GM12878 (cell line): ENCODE results near the gene MYO16. TPM values are rescaled to one million over a fixed set of nuclear protein-coding genes. Genes with fewer than 3 reads are reported as not detected.
A peak's percentile ranks its signal among the peaks of the same experiment; 100 is the strongest.

ENCODE experiments used
- ATAC-seq: fragments of 200-7000 bp; cut with Tn5 transposase; 3 replicates; pipeline ENCODE4 v1.9.1; 2020; ENCODE audit warnings: mild to moderate bottlenecking, moderate library complexity
- BruUV-seq: library from RNA; stranded (reverse); fragments of 400-500 nt; replicated peaks from 2 replicates; lab custom pipeline; 2021; lab: Mats Ljungman, UMichigan
- CTCF ChIA-PET: fragments of 300-600 bp; sonication (Branson Sonifier 250); formaldehyde crosslinking; extraction: SDS; loops from one replicate; lab custom pipeline; 2021; ENCODE audit warnings: inconsistent platforms; lab: Yijun Ruan, JAX
- POLR2A ChIA-PET: fragments of 350-600 bp; formaldehyde crosslinking; extraction: SDS; loops from one replicate; lab custom pipeline; 2021; ENCODE audit warnings: inconsistent platforms; lab: Charles Lee
- RAD21 ChIA-PET: fragments of 300-600 bp; sonication (Branson Sonifier 250); formaldehyde crosslinking; loops from one replicate; lab custom pipeline; 2023; ENCODE audit warnings: antibody characterized with exemption; ENCODE audit not compliant: unreplicated experiment; lab: Charles Lee
- SMC1A ChIA-PET: fragments of 300-600 bp; sonication (Branson Sonifier 250); formaldehyde crosslinking; loops from one replicate; lab custom pipeline; 2023; ENCODE audit not compliant: unreplicated experiment, uncharacterized antibody; lab: Charles Lee
- DNase-seq: peaks from one replicate; pipeline ENCODE4 v3.0.0-alpha.2; 2011; ENCODE audit warnings: low read depth, low spot score
- FAIRE-seq: peaks from 3 replicates; lab custom pipeline; 2011; peaks lifted over from hg19 to GRCh38; lab: Jason Lieb, UNC
- H2AFZ ChIP-seq: 2 replicates; pipeline ENCODE4 v1.6.0; 2011; ENCODE audit warnings: low read depth, low read length, control low read depth; ENCODE audit not compliant: control insufficient read depth
- H3K27ac ChIP-seq: 2 replicates; pipeline ENCODE4 v1.5.1; 2011; ENCODE audit warnings: control low read depth; ENCODE audit not compliant: control insufficient read depth, insufficient read depth
- H3K27me3 ChIP-seq, 2 experiments: replicated peaks in 1 of 2; 2 replicates each; pipeline versions ENCODE4 v1.6.0 to v1.6.1; 2011; ENCODE audit warnings: low read length in 1 of 2; ENCODE audit not compliant: control insufficient read depth in 2 of 2, insufficient read depth in 2 of 2
- H3K36me3 ChIP-seq, 2 experiments: 2 replicates each; pipeline ENCODE4 v1.5.1; 2011; ENCODE audit warnings: low read length in 1 of 2; ENCODE audit not compliant: control insufficient read depth in 2 of 2, insufficient read depth in 2 of 2
- H3K4me1 ChIP-seq: 2 replicates; pipeline ENCODE4 v1.6.1; 2011; ENCODE audit warnings: mild to moderate bottlenecking, low read length, moderate library complexity, mixed read lengths; ENCODE audit not compliant: control insufficient read depth, insufficient read depth
- H3K4me2 ChIP-seq: 2 replicates; pipeline ENCODE4 v1.6.0; 2011; ENCODE audit warnings: control low read depth; ENCODE audit not compliant: control insufficient read depth, insufficient read depth
- H3K4me3 ChIP-seq: fragments of 200-600 bp; sonication (generic); 2 replicates; pipeline ENCODE4 v1.5.1; 2016
- H3K79me2 ChIP-seq: 2 replicates; pipeline ENCODE4 v1.6.0; 2011; ENCODE audit warnings: low read length; ENCODE audit not compliant: control insufficient read depth, insufficient read depth
- H3K9ac ChIP-seq: 2 replicates; pipeline ENCODE4 v1.8.0; 2011; ENCODE audit warnings: low read length, control low read depth, mixed read lengths; ENCODE audit not compliant: control insufficient read depth, insufficient read depth
- H3K9me3 ChIP-seq: replicated peaks from 3 replicates; pipeline ENCODE4 v1.5.1; 2011; ENCODE audit warnings: mild to moderate bottlenecking, low read length; ENCODE audit not compliant: control insufficient read depth, insufficient read depth
- H4K20me1 ChIP-seq: 2 replicates; pipeline ENCODE4 v1.6.0; 2011; ENCODE audit not compliant: control insufficient read depth, insufficient read depth
- FOXK2 ChIP-seq: fragments of 450-650 bp; IDR thresholded peaks from 2 replicates; pipeline ENCODE4 v1.6.1; 2017; ENCODE audit warnings: mild to moderate bottlenecking, moderate library complexity
- IRF4 ChIP-seq: IDR thresholded peaks from 2 replicates; pipeline ENCODE4 v1.6.1; 2011; ENCODE audit warnings: low read depth, low read length
- RBBP5 ChIP-seq: fragments of 200-600 bp; sonication (generic); conservative IDR thresholded peaks from 2 replicates; pipeline ENCODE4 v1.6.1; 2016
- ZNF24 ChIP-seq: fragments of 450-650 bp; IDR thresholded peaks from 2 replicates; pipeline ENCODE4 v1.6.1; 2017; ENCODE audit warnings: antibody characterized with exemption, mild to moderate bottlenecking
- WGBS: methylation state at CpG from one replicate; pipeline ENCODE4 v1.1.6; 2016; ENCODE audit warnings: low lambda C conversion rate; ENCODE audit not compliant: insufficient replicate concordance, insufficient coverage; ENCODE audit errors: missing lambda C conversion rate; 5-methylcytosine and 5-hydroxymethylcytosine counted together
- in situ Hi-C: fragments of 300-500 bp; cut with MboI; formaldehyde crosslinking; loops from 9 replicates; pipeline ENCODE4 v1.14.3; 2018; ENCODE audit warnings: mixed read lengths
- intact Hi-C: fragments of 100-400 bp; cut with micrococcal nuclease; formaldehyde crosslinking; loops from one replicate; pipeline ENCODE4 v1.14.2; 2022; ENCODE audit not compliant: unreplicated experiment
- polyA plus RNA-seq, 11 experiments: library from polyadenylated mRNA; depleted of rRNA in 4 of 11; unstranded in 6 of 11; stranded (reverse) in 5 of 11; fragments of >200 nt; fragmentation: Nextera tagmentation in 4 of 11; fragmentation: Illumina TruSeq in 1 of 11; extraction: Ambion mirVana in 4 of 11; extraction: Trizol in 1 of 11; gene quantifications; 1 replicate in 1 of 11; 2 replicates in 10 of 11; pipeline versions ENCODE4 v1.2.1 to v1.2.3, GENCODE V29; 2011 to 2016; ENCODE audit warnings: inconsistent platforms in 2 of 11, missing spikeins in 2 of 11, low read depth in 1 of 11
- total RNA-seq, 4 experiments: library from RNA; depleted of rRNA in 3 of 4; stranded (reverse); fragments of >200 nt in 3 of 4; fragmentation: Illumina TruSeq in 1 of 4; extraction: Trizol in 1 of 4; gene quantifications; 2 replicates each; pipeline versions ENCODE4 v1.2.1 to v1.2.3, GENCODE V29; 2013 to 2021
- TF ChIP-seq, protein P1 (sequence below): fragments of 450-650 bp; formaldehyde crosslinking; IDR thresholded peaks from 2 replicates; pipeline ENCODE4 v1.4.0; 2020; ENCODE audit warnings: mild to moderate bottlenecking, moderate library complexity

MYO16 gene
- total and polyA plus RNA-seq, 10 of the 15 experiments (the other 5 are each of a cell fraction or from before 2014, with no cell fraction given), result under 0.01 to 1.7 (median 0.05) TPM; not detected in 4

DNA sequence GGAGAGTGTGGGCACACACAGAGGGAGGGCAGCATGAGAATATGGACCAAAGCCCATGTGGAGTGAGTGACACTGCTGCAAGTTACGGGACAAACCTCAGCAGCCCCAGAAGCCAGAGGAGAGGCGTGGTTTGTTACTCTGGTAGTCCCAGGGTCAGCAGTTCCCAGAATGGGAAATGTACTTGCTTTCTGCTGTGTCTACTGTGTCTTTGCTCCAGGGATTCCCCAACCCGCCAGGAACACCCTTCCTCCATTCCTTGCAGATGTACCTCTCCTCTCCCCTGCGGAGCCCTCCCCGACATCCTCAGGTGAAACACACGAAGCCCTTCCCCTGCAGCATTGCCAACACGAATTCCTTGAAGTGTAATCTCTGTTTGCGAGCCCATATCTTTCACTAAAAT, 47.2 kb downstream of the MYO16 start (continued):
- TF ChIP-seq, protein P1, sequence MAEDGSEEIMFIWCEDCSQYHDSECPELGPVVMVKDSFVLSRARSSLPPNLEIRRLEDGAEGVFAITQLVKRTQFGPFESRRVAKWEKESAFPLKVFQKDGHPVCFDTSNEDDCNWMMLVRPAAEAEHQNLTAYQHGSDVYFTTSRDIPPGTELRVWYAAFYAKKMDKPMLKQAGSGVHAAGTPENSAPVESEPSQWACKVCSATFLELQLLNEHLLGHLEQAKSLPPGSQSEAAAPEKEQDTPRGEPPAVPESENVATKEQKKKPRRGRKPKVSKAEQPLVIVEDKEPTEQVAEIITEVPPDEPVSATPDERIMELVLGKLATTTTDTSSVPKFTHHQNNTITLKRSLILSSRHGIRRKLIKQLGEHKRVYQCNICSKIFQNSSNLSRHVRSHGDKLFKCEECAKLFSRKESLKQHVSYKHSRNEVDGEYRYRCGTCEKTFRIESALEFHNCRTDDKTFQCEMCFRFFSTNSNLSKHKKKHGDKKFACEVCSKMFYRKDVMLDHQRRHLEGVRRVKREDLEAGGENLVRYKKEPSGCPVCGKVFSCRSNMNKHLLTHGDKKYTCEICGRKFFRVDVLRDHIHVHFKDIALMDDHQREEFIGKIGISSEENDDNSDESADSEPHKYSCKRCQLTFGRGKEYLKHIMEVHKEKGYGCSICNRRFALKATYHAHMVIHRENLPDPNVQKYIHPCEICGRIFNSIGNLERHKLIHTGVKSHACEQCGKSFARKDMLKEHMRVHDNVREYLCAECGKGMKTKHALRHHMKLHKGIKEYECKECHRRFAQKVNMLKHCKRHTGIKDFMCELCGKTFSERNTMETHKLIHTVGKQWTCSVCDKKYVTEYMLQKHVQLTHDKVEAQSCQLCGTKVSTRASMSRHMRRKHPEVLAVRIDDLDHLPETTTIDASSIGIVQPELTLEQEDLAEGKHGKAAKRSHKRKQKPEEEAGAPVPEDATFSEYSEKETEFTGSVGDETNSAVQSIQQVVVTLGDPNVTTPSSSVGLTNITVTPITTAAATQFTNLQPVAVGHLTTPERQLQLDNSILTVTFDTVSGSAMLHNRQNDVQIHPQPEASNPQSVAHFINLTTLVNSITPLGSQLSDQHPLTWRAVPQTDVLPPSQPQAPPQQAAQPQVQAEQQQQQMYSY (CRISPR knock-in tag), result no peak
- TF ChIP-seq IRF4, result no peak

DNA sequence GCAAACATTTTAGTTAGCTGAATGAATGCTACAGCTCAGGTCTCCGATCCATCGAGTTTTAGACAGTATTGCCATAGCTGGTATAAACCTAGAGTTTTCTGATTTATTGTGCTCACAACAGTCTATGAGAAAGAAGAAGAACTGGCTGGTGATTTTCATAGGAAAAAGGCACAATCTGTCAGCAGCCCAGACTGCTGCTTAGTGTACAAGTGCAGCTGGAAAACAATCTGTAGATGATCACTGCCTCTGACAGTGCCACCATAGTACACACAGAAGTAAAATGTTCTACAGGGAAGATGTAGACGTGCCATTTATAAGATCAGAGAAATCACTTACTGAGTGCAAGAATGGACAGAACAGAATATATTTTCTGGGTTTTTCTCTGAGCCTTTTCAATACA, 48.4 kb downstream of the MYO16 start:
- no peaks in the 10 kb centered on the region for H3K4me1 ChIP-seq
- ChIA-PET POLR2A (interaction anchor here (1.4 kb wide), 1 partner anchor 41 kb away, joined by 3 read pairs; no protein-coding TSS in a partner anchor), RAD21 (interaction anchor here (0.7 to 0.8 kb wide), 2 partner anchors 11 to 34 kb away, joined by 3 read pairs; no protein-coding TSS in a partner anchor), SMC1A (no interaction called here), CTCF (interaction anchor here (0.9 to 1.4 kb wide), 2 partner anchors 11 to 77 kb away, joined by 3 to 4 read pairs; no protein-coding TSS in a partner anchor)
- TF ChIP-seq RBBP5 (no peak), ZNF24 (0 out of 2 replicates have a peak, but pooled peaks have one; percentile 48), FOXK2 (no peak)
- no TSS peak for BruUV-seq
- H3K4me3 ChIP-seq, result no peak overlapping the region
- FAIRE-seq (no peak), DNase-seq (no peak), ATAC-seq (peak; percentile 10; the same call in 1 of the 3 replicates)
- WGBS, result 27% methylated on average over 3 of the region's 3 CpGs
- no peaks in the 10 kb centered on the region for H4K20me1 ChIP-seq
- H3K27me3 ChIP-seq, result no peaks in the 10 kb centered on the region
- no peak overlapping the region for H3K27ac ChIP-seq
- no peaks in the 10 kb centered on the region for H3K36me3 ChIP-seq
- intact Hi-C loops, result no loop called here
- no peak overlapping the region for H2AFZ ChIP-seq
- in situ Hi-C loops, result no loop called here
- no peaks in the 10 kb centered on the region for H3K79me2 ChIP-seq
- no peak overlapping the region for H3K9ac ChIP-seq
- H3K9me3 ChIP-seq, result no peaks in the 10 kb centered on the region
- no peak overlapping the region for H3K4me2 ChIP-seq
